H9 (cell line): ENCODE data around the gene MYRF. TPM values are rescaled to one million over a fixed set of nuclear protein-coding genes. Genes with fewer than 3 reads are reported as not detected.
A peak's percentile ranks its signal among the peaks of the same experiment; 100 is the strongest.

Source experiments
- DNase-seq: peaks from one replicate; pipeline ENCODE4 v3.0.0-alpha.2; 2017
- H2AFZ ChIP-seq: one replicate; pipeline ENCODE4 v1.6.1; 2013; ENCODE audit warnings: mild to moderate bottlenecking, low read length, control low read depth, moderate library complexity
- H2AK5ac ChIP-seq: 2 replicates; pipeline ENCODE4 v1.6.1; 2013; ENCODE audit warnings: low read length, control low read depth, mixed read lengths; ENCODE audit not compliant: insufficient read length
- H2BK120ac ChIP-seq: one replicate; pipeline ENCODE4 v1.6.1; 2013; ENCODE audit warnings: low read depth, mild to moderate bottlenecking, low read length, control low read depth, inconsistent platforms; ENCODE audit not compliant: poor library complexity, severe bottlenecking
- H2BK12ac ChIP-seq: 2 replicates; pipeline ENCODE4 v1.6.1; 2013; ENCODE audit warnings: low read length, control low read depth, mixed read lengths, low read depth; ENCODE audit not compliant: insufficient read length
- H2BK15ac ChIP-seq: 2 replicates; pipeline ENCODE4 v1.6.1; 2013; ENCODE audit warnings: low read depth, low read length, control low read depth
- H2BK20ac ChIP-seq: one replicate; pipeline ENCODE4 v1.6.1; 2013; ENCODE audit warnings: low read depth, mild to moderate bottlenecking, low read length, control low read depth, inconsistent platforms; ENCODE audit not compliant: poor library complexity, severe bottlenecking
- H2BK5ac ChIP-seq: 2 replicates; pipeline ENCODE4 v1.6.1; 2013; ENCODE audit warnings: low read length, control low read depth, mixed read lengths; ENCODE audit not compliant: insufficient read length
- H3K14ac ChIP-seq: 2 replicates; pipeline ENCODE4 v1.6.1; 2013; ENCODE audit warnings: low read length, control low read depth; ENCODE audit not compliant: insufficient read depth
- H3K18ac ChIP-seq: 2 replicates; pipeline ENCODE4 v1.6.1; 2013; ENCODE audit warnings: low read depth, mild to moderate bottlenecking, mixed read lengths, low read length, control low read depth; ENCODE audit not compliant: insufficient read length
- H3K23ac ChIP-seq: 2 replicates; pipeline ENCODE4 v1.6.1; 2013; ENCODE audit warnings: low read length, control low read depth, mixed read lengths, low read depth; ENCODE audit not compliant: insufficient read length
- H3K23me2 ChIP-seq: 2 replicates; pipeline ENCODE4 v1.6.1; 2013; ENCODE audit warnings: low read depth, mild to moderate bottlenecking, mixed read lengths, low read length, control low read depth; ENCODE audit not compliant: insufficient read length, poor library complexity, severe bottlenecking
- H3K27ac ChIP-seq: 2 replicates; pipeline ENCODE4 v1.5.1; 2013; ENCODE audit warnings: low read length, control low read depth, mixed read lengths, low read depth; ENCODE audit not compliant: insufficient read length
- H3K27me3 ChIP-seq: 2 replicates; pipeline ENCODE4 v1.6.1; 2013; ENCODE audit warnings: low read length, control low read depth, inconsistent platforms; ENCODE audit not compliant: insufficient read depth
- H3K4ac ChIP-seq: 2 replicates; pipeline ENCODE4 v1.6.1; 2013; ENCODE audit warnings: low read depth, mild to moderate bottlenecking, control low read depth, inconsistent platforms, low read length, moderate library complexity
- H3K4me1 ChIP-seq: 2 replicates; pipeline ENCODE4 v1.6.1; 2013; ENCODE audit warnings: low read length, control low read depth, inconsistent platforms; ENCODE audit not compliant: insufficient read depth
- H3K4me2 ChIP-seq: 2 replicates; pipeline ENCODE4 v1.6.1; 2013; ENCODE audit warnings: low read length, control low read depth, mixed read lengths; ENCODE audit not compliant: insufficient read length, insufficient read depth
- H3K56ac ChIP-seq: 2 replicates; pipeline ENCODE4 v1.6.1; 2013; ENCODE audit warnings: low read depth, mild to moderate bottlenecking, mixed read lengths, low read length, control low read depth; ENCODE audit not compliant: insufficient read length
- H3K79me1 ChIP-seq: 2 replicates; pipeline ENCODE4 v1.6.1; 2013; ENCODE audit warnings: low read depth, mild to moderate bottlenecking, moderate library complexity, low read length, control low read depth, inconsistent platforms; ENCODE audit not compliant: insufficient read depth, poor library complexity, severe bottlenecking
- H3K79me2 ChIP-seq: 2 replicates; pipeline ENCODE4 v1.6.1; 2013; ENCODE audit warnings: low read length, control low read depth, inconsistent platforms; ENCODE audit not compliant: insufficient read depth
- H3K9ac ChIP-seq: 2 replicates; pipeline ENCODE4 v1.6.1; 2013; ENCODE audit warnings: low read length, control low read depth, mixed read lengths; ENCODE audit not compliant: insufficient read length; ENCODE audit errors: extremely low read depth
- H3K9me3 ChIP-seq: one replicate; pipeline ENCODE4 v1.6.1; 2013; ENCODE audit warnings: low read depth, low read length, inconsistent platforms; ENCODE audit not compliant: control insufficient read depth
- H3T11ph ChIP-seq: one replicate; pipeline ENCODE4 v1.6.1; 2013; ENCODE audit warnings: mild to moderate bottlenecking, low read length, control low read depth, inconsistent platforms
- H4K20me1 ChIP-seq: one replicate; pipeline ENCODE4 v1.6.1; 2013; ENCODE audit not compliant: control insufficient read depth, insufficient read length, insufficient read depth
- H4K5ac ChIP-seq: 2 replicates; pipeline ENCODE4 v1.6.1; 2013; ENCODE audit warnings: low read depth, mild to moderate bottlenecking, mixed read lengths, low read length, control low read depth; ENCODE audit not compliant: insufficient read length
- H4K8ac ChIP-seq: replicated peaks from 2 replicates; pipeline ENCODE4 v1.6.1; 2013; ENCODE audit warnings: low read length, control low read depth, mixed read lengths, low read depth; ENCODE audit not compliant: insufficient read length
- H4K91ac ChIP-seq: 2 replicates; pipeline ENCODE4 v1.6.1; 2013; ENCODE audit warnings: low read depth, mild to moderate bottlenecking, moderate library complexity, mixed read lengths, low read length, control low read depth; ENCODE audit not compliant: insufficient read length
- H3K27ac Mint-ChIP-seq, 3 experiments: 2 replicates in 2 of 3; 3 replicates in 1 of 3; pipeline ENCODE4 v1.8.0; 2020 to 2021; ENCODE audit warnings: mixed read lengths in 3 of 3, mild to moderate bottlenecking in 1 of 3, moderate library complexity in 1 of 3
- H3K27me3 Mint-ChIP-seq: 2 replicates; pipeline ENCODE4 v1.8.0; 2021; ENCODE audit warnings: low read depth, mild to moderate bottlenecking, moderate library complexity, mixed read lengths
- H3K36me3 Mint-ChIP-seq, 3 experiments: 2 replicates in 2 of 3; 3 replicates in 1 of 3; pipeline ENCODE4 v1.8.0; 2020 to 2021; ENCODE audit warnings: low read depth in 3 of 3, mixed read lengths in 3 of 3; ENCODE audit not compliant: insufficient read depth in 1 of 3
- H3K4me1 Mint-ChIP-seq, 2 experiments: 2 replicates each; pipeline ENCODE4 v1.8.0; 2020; ENCODE audit warnings: mixed read lengths in 2 of 2
- H3K4me3 Mint-ChIP-seq, 2 experiments: 2 replicates in 1 of 2; 3 replicates in 1 of 2; pipeline ENCODE4 v1.8.0; 2020 to 2021; ENCODE audit warnings: mild to moderate bottlenecking in 2 of 2, mixed read lengths in 2 of 2, moderate library complexity in 1 of 2
- H3K9me3 Mint-ChIP-seq, 2 experiments: 2 replicates in 1 of 2; 3 replicates in 1 of 2; pipeline ENCODE4 v1.8.0; 2020; ENCODE audit warnings: mild to moderate bottlenecking in 2 of 2, mixed read lengths in 2 of 2, moderate library complexity in 1 of 2
- WGBS: extraction: QIAGEN DNeasy Blood & Tissue Kit; methylation state at CpG from one replicate; pipeline ENCODE4 v1.1.7; 2013; ENCODE audit warnings: missing lambda C conversion rate, low lambda C conversion rate, mixed read lengths; ENCODE audit not compliant: insufficient read length; ENCODE audit errors: extremely low coverage; 5-methylcytosine and 5-hydroxymethylcytosine counted together
- total RNA-seq: library from RNA; stranded (reverse); gene quantifications from 2 replicates; pipeline ENCODE4 v1.2.1, GENCODE V29; 2021
- TF ChIP-seq, protein P1 (sequence below): fragments of 200-600 bp; sonication (generic); conservative IDR thresholded peaks from 3 replicates; pipeline ENCODE4 v1.8.0; 2021; ENCODE audit warnings: antibody characterized with exemption, mild to moderate bottlenecking

MYRF gene
- total RNA-seq, 1 experiment from 2014 or later: 13.9 TPM

DNA sequence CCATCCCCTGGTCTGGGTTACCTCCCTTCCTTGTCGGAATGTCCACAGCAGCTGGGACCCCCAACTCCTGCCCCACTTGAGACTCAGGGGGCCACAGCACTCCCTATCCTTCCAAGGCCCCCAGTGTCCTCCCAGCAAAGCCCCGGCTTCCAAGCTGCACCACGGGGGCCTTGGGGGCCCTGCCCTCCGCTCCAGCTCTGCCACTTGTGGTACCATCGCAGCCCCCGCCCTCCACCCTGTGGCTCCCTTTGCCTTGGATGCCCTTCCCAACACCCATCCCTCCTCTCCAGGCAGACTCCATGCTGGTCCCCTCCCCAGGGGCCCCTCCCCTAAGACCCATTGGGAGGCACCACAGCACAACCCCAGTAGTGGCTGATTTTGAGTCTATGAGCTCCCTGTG lies 22.7 kb downstream of the MYRF start:
- Histone ChIP-seq H3K4ac (no peak overlapping the region), H3K23ac (no peak overlapping the region), H3K27me3 (no peaks in the 10 kb centered on the region), H4K20me1 (no peaks in the 10 kb centered on the region), H2BK20ac (no peak overlapping the region), H2BK12ac (no peak overlapping the region), H3K9me3 (no peaks in the 10 kb centered on the region), H3K4me1 (no peaks in the 10 kb centered on the region), H3K4me2 (no peak overlapping the region), H3K14ac (no peak overlapping the region), H3K27ac (no peak overlapping the region), H4K8ac (no peak overlapping the region), H2BK120ac (no peak overlapping the region), H3K9ac (no peak overlapping the region), H3K79me2 (no peaks in the 10 kb centered on the region), H2AFZ (no peak overlapping the region), H3T11ph (no peak overlapping the region), H2BK5ac (no peak overlapping the region), H2AK5ac (no peak overlapping the region), H3K23me2 (no peaks in the 10 kb centered on the region), H4K5ac (no peak overlapping the region), H3K79me1 (no peaks in the 10 kb centered on the region), H3K18ac (no peak overlapping the region), H3K56ac (no peak overlapping the region), H4K91ac (no peak overlapping the region), H2BK15ac (no peak overlapping the region)
- Mint-ChIP-seq H3K27me3 (peaks cover 2% of the 10 kb centered on the region; the same call in 1 of the 2 replicates), H3K9me3 (peaks cover 0 to 5% of the 10 kb centered on the region in 2 experiments; a peak in 2 of 5 replicates), H3K4me3 (no peak overlapping the region; a peak in 1 of 5 replicates), H3K27ac (peak overlapping the region; percentile 38 to 90 (median 87); a peak in 2 of 7 replicates), H3K36me3 (peaks cover 3 to 12% (median 10%) of the 10 kb centered on the region in 3 experiments), H3K4me1 (peaks cover 23 to 31% of the 10 kb centered on the region in 2 experiments)
- TF ChIP-seq, protein P1, sequence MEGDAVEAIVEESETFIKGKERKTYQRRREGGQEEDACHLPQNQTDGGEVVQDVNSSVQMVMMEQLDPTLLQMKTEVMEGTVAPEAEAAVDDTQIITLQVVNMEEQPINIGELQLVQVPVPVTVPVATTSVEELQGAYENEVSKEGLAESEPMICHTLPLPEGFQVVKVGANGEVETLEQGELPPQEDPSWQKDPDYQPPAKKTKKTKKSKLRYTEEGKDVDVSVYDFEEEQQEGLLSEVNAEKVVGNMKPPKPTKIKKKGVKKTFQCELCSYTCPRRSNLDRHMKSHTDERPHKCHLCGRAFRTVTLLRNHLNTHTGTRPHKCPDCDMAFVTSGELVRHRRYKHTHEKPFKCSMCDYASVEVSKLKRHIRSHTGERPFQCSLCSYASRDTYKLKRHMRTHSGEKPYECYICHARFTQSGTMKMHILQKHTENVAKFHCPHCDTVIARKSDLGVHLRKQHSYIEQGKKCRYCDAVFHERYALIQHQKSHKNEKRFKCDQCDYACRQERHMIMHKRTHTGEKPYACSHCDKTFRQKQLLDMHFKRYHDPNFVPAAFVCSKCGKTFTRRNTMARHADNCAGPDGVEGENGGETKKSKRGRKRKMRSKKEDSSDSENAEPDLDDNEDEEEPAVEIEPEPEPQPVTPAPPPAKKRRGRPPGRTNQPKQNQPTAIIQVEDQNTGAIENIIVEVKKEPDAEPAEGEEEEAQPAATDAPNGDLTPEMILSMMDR: no peak
- WGBS: no CpG with 5 or more reads among the region's 6 CpGs
- DNase-seq: no peak
